ENCODE data around the gene SLC5A9. TPM values are rescaled to one million over a fixed set of nuclear protein-coding genes. Genes with fewer than 3 reads are reported as not detected.
"Not testable (repeated sequence)": the region's sequence is repeated elsewhere in the genome, so short reads cannot be mapped to it uniquely, and the experiment has no call there.

The SLC5A9 gene
- total RNA-seq, 4 donors from 2014 or later, result 0.42 to 1.3 TPM; not detected in 2

- TF ChIP-seq CTCF (IDR thresholded peaks at IDR 0.05) (no peak), POLR2A (IDR thresholded peaks at IDR 0.05; ENCODE audit: low read depth) (no peak)
- intact Hi-C loops (cut with DNase I), result no loop called here
- 95% methylated on average over 2 of the region's 3 CpGs for WGBS
- Histone ChIP-seq H3K4me3 (no peak overlapping the region), H3K36me3 (no peaks in the 10 kb centered on the region), H3K27me3 (no peaks in the 10 kb centered on the region), H3K9me3 (peaks cover 0 to 12% (median 3%) of the 10 kb centered on the region in 4 donors), H3K4me1 (no peaks in the 10 kb centered on the region), H3K27ac (replicated peaks in 1 of 4) (no peak overlapping the region)
- no peak for DNase-seq (ENCODE audit: extremely low spot score)
Observed at GRCh38 chr1:48285525-48285924, 63.0 kb downstream of the SLC5A9 start.

- Histone ChIP-seq H3K27ac (replicated peaks in 1 of 4) (no peak overlapping the region), H3K9me3 (peaks cover 0 to 12% (median 3%) of the 10 kb centered on the region in 4 donors), H3K4me3 (no peak overlapping the region), H3K4me1 (no peaks in the 10 kb centered on the region), H3K27me3 (no peaks in the 10 kb centered on the region), H3K36me3 (peaks cover 0 to 6% (median 0%) of the 10 kb centered on the region in 4 donors)
- no peak for DNase-seq (ENCODE audit: extremely low spot score)
- intact Hi-C loops (cut with DNase I), result no loop called here
- WGBS, result 92% methylated on average over 3 of the region's 4 CpGs
- TF ChIP-seq CTCF (IDR thresholded peaks at IDR 0.05) (no peak), POLR2AphosphoS5 (IDR thresholded peaks at IDR 0.05) (no peak), POLR2A (IDR thresholded peaks at IDR 0.05; ENCODE audit: low read depth) (no peak), EP300 (IDR thresholded peaks at IDR 0.05) (no peak)
Observed at GRCh38 chr1:48291421-48291820, 68.9 kb downstream of the SLC5A9 start.

- DNase-seq (ENCODE audit: extremely low spot score), result no peak
- TF ChIP-seq CTCF (IDR thresholded peaks at IDR 0.05), result no peak
- no peak for TF ChIP-seq POLR2A (IDR thresholded peaks at IDR 0.05; ENCODE audit: low read depth)
- TF ChIP-seq POLR2AphosphoS5 (IDR thresholded peaks at IDR 0.05), result no peak
- TF ChIP-seq EP300 (IDR thresholded peaks at IDR 0.05), result no peak
- peaks cover 0 to 12% (median 3%) of the 10 kb centered on the region in 4 donors for H3K9me3 ChIP-seq
- no peaks in the 10 kb centered on the region for H3K27me3 ChIP-seq
- peaks cover 0 to 6% (median 0%) of the 10 kb centered on the region in 4 donors for H3K36me3 ChIP-seq
- intact Hi-C loops (cut with DNase I), result no loop called here
- 87% methylated on average over 5 of the region's 5 CpGs for WGBS
- no peak overlapping the region for H3K4me3 ChIP-seq
- no peaks in the 10 kb centered on the region for H3K4me1 ChIP-seq
- H3K27ac ChIP-seq (replicated peaks in 1 of 4), result no peak overlapping the region
Observed at GRCh38 chr1:48292706-48293105, 70.2 kb downstream of the SLC5A9 start.

DNA sequence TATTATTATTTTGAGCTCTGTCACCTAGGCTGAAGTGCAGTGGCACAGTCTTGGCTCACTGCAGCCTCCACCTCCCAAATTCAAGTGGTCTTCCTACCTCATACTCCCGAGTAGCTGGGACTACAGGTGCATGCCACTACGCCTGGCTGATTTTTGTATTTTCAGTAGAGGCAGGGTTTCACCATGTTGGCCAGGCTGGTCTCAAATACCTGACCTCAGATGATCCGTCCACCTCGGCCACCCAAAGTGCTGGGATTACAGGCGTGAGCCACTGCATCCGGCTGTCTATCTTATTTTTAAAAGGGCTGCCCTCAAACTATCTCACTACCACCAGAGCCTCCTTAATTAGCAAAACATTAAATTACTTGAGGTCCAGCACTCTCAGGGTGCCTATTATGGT is 71.6 kb downstream of the SLC5A9 start:
- 94% methylated on average over 6 of the region's 6 CpGs for WGBS
- peaks cover 0 to 16% (median 0%) of the 10 kb centered on the region in 4 donors for H3K36me3 ChIP-seq
- H3K9me3 ChIP-seq; H3K27me3 ChIP-seq; H3K4me3 ChIP-seq; DNase-seq (ENCODE audit: extremely low spot score); H3K27ac ChIP-seq (replicated peaks in 1 of 4); H3K4me1 ChIP-seq; intact Hi-C loops (cut with DNase I): not testable (repeated sequence)

GRCh38 chr1:48294656-48295055 is 72.1 kb downstream of the SLC5A9 start:
- Histone ChIP-seq H3K36me3 (peaks cover 0 to 18% (median 0%) of the 10 kb centered on the region in 4 donors), H3K27me3 (no peaks in the 10 kb centered on the region), H3K9me3 (no peaks in the 10 kb centered on the region), H3K27ac (replicated peaks in 1 of 4) (no peak overlapping the region), H3K4me1 (no peaks in the 10 kb centered on the region), H3K4me3 (no peak overlapping the region)
- no peak for DNase-seq (ENCODE audit: extremely low spot score)
- WGBS, result 93% methylated on average over 1 of the region's 1 CpG
- TF ChIP-seq EP300 (IDR thresholded peaks at IDR 0.05), result no peak
- no peak for TF ChIP-seq POLR2AphosphoS5 (IDR thresholded peaks at IDR 0.05)
- TF ChIP-seq POLR2A (IDR thresholded peaks at IDR 0.05; ENCODE audit: low read depth), result no peak
- TF ChIP-seq CTCF (IDR thresholded peaks at IDR 0.05), result no peak
- intact Hi-C loops (cut with DNase I), result no loop called here

Other genes starting within 250 kb of the SLC5A9 start
- gene TRABD2B, start 225.3 kb upstream of the SLC5A9 start, total RNA-seq, result 1 to 10 TPM; 4.0 to 7.6 (median 4.1) TPM
- gene SPATA6, start 249.5 kb downstream of the SLC5A9 start, total RNA-seq, result 10 to 100 TPM; 12.4 to 21.9 (median 17.5) TPM

Measured in esophagus muscularis mucosa (tissue), 4 donors.